ENCODE measurements around the gene VWA3B.
"Not testable (repeated sequence)": the region's sequence is repeated elsewhere in the genome, so short reads cannot be mapped to it uniquely, and the experiment has no call there.

VWA3B gene, protein sequence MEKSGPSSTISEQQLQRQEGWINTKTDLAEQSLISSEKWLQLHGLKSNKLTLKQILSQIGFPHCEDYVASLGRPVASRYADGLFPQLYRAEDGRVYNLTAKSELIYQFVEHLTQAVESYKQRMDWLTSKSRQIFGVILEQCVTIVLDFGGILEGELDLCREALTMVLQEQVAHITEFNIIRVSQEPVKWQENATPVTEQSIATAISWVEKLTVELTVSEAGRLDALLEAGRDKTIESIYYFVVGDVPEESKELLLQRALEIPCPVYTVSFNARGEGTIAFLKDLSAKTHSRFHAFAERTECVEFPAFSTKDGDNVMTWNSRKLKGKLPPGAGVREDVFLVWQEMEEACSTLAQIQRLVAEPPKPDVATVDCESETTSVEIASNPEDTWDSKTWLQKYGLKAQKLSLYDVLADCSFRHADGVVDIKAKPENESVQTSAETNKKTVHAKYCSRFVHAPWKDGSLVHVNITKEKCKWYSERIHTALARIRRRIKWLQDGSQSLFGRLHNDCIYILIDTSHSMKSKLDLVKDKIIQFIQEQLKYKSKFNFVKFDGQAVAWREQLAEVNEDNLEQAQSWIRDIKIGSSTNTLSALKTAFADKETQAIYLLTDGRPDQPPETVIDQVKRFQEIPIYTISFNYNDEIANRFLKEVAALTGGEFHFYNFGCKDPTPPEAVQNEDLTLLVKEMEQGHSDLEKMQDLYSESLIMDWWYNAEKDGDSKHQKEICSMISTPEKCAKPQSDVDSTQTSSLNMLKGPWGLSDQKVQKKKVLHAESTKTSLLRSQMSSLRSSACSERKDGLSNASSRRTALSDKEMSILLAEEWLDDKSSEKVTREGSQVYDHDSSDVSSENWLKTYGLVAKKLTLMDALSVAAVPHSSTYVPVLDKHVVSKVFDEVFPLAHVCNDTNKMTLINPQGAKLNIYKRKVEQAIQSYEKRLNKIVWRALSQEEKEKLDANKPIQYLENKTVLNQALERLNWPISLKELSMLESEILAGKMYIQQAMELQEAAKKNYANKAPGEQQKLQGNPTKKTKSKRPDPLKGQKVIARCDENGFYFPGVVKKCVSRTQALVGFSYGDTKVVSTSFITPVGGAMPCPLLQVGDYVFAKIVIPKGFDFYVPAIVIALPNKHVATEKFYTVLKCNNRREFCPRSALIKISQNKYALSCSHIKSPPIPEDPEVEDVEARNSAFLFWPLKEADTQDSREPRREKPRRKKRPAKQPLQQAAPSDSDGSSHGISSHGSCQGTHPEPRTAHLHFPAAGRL (N-terminal part only)

DNA sequence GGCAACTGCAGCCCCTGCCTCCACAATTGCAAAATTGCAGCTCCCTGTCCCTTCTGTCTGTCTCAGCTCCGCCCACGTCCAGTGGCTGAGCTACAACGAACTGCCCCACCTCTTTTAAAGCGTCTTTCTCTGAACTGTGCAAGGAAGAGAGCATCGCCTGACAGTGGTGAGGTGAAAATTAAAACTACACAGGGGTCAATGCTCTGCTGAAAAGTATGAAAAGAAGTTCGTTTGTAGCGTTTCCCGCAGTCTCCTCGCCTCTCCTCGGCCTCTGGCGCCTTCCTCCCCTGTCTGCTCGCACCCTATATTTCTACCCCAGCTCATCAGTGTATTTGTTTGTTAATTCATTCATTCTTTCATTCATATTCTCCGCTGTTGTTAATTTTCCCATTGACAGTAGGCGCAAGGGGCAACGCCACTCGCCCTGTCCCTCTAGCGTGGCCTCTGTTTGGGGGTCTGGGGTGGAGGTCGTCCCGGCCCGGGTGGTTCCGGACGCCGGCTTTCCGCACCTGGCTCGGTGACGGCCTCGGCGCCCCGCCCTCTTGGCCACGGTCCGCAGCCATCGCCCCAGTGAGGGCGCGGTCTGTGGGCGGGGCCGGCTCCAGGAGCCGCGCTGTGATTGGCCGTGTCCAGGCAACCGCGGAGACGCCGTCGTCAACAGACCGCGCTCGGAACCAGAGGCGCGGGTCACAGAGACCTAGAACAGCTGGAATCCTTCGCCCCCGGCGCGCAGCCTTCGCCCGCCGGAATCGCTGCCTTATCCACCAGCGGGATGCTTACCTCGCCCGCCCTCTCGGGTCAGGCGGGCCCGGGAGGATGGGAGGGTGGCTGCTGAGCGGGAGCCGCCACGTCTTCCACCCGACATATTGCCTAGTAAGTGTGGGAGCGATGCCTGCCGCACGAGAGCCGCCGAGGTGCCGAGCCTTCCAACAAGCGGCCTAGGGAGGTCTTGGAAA is at the start of gene VWA3B:
TSS of gene VWA3B (plus strand) at position 677 of the 956 bp plus-strand sequence. CDS start 5,926 bp downstream, outside the sequence.
- DNase-seq, result peak in 28 of 51 donors; percentile 2 to 60 (median 28)

DNA sequence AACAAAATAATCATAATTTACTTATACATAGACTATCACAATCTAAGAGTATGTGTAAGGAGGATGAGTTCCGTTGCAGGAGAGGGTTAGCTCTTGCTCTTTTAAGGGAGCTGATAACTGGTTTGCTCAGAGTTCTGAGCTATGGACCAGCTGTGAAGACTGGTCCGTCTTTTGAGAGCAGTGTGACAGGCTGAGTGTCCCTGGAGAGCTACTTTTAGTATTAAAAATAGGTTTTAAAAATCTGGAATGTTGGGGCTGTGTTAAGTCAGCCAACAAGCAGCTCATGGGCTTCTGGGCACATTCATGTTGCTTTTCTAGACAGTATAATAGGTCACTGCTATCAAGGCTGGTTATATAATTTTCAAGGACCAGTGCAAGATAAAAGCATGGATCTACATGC is 49.8 kb upstream of the VWA3B start:
- no peak for DNase-seq

DNA sequence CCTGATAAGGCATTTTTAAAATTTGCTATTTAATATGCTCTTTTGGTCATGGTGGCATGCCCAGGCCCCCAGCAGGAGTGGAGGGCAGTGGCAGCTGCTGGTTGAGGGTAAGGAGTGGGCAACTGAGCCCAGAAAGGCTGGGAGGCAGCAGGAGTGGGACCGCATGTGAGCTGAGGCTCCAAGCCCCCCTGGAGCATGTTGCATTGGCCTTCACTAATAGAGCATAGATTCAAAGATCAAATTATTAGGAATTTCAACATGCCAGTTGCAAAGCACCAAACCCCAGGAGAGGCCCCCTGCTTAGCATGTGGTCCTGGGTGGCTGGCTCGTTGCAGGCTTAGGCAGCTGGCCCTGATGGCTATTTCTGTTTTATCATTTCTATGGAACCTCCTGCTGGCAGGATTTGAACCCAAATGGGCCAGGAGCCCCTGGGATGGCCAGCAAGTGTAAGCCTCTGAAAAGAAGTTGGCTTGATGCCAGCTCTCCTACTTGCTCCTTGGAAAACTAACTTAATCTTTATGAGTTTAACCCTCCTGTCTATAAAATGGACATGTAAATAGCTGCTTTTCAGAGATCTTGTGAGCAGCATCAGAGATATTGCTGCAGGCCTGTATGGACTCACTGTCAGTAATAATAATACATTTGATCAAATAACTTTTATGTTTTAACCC is 49.2 kb upstream of the VWA3B start:
- no peak for DNase-seq

DNA sequence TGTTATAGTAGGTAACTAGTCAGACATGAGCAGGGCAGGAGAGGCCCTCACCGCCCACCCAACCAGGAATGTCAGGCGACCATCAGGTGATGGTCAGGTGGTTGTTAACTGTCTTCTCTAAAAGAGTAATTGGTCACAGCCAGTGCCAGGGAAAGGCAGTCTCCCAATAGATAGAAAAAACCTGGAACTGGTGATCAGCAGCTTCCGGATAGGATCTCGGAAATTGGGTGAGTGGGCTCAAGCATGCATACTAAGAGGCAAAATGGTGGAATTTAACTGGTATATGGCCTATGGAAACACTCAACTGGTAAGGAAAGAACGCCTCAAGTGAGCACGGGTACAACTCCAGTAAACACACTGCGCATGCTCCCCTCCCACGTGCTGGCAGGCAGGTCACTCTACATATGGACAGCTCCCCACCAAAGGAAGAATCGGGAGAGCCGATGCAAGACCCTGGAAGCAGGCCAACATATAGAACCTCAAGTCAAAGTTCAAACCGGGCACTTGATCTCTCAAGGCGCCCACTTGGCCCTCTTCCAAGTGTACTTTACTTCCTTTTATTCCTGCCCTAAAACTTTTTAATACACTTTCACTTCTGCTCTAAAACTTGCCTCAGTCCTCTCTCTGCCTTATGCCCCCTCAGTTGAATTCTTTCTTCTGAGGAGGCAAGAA is 47.7 kb upstream of the VWA3B start:
- DNase-seq, result no peak

DNA sequence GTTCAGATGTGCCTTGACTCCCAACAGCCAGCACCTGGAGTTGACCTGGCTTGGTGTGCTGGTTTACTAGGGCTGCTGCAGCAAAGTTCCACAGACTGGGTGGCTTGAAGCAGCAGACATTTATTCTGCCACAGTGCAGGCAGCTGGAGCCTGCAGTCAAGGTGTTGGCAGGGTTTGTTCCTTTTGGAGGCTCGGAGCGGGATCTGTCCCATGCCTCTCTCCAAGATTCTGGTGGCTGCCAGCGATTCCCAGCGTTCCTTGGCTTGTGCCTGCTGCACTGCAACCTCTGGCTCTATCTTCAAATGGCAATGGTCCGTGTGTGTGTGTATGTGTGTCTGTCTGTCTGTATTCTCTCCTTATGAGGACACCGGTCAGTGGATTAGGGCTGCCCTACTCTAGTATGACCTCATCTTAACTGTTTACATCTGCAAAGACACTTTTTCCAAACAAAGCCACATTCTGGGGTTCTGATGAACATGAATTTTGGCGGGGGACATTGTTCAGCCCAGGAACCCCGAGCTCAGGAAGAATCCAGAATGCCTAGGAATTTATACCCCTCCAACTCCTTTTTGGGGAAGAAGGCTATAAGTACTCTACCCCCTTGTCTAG is 46.5 kb upstream of the VWA3B start:
- no peak for DNase-seq

DNA sequence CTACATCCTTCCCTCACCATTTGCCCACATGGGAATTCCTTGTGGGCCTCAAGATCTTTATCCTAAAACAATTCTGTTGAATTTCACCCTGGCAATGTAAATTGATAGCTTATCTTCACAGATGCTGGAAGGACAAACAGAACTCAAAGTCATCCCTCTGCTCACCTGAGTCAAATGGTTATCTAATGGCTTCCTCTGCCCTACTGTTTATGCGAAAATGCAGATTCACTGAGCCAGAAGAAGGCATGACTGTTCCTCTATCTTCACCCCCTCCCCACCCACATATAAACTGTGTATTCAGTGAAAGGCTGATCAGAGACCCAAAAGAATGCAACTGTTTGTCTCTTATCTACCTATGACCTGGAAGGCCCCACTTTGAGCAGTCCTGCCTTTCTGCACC is 43.9 kb upstream of the VWA3B start:
- DNase-seq, result no peak

DNA sequence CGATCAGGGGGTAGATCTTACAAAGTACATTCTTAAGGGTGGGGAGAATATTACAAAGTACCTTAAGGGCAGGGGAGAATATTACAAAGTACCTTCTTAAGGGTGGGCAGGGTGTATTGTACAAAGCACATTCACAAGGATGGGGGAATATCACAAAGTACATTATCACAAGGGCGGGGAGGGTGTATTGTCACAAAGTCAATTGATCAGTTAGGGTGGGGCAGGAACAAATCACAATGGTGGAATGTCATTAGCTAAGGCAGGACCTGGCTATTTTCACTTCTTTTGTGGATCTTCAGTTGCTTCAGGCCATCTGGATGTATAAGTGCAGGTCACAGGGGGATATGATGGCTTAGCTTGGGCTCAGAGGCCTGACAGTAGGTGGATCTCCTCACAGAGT is 42.2 kb upstream of the VWA3B start:
- not testable (repeated sequence) for DNase-seq

DNA sequence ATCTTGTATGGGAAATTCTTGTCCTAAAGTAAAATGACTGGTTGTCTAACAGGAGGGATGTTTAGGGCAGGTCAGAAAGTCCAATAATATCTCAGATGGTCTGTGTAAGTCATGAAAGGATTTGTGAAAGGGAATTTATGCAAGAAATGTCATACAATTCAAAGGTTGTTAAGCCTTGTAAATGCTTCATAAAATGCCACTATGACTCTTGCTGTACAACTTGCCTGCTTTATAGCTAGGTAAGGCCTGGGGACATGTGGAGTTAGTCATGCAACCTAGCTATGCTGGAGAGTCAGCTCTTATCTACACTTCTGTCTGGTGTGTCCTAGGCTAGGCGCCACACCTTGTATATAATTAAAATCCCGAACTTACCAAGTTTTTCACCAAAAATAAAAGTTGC is 36.9 kb upstream of the VWA3B start:
- no peak for DNase-seq

DNA sequence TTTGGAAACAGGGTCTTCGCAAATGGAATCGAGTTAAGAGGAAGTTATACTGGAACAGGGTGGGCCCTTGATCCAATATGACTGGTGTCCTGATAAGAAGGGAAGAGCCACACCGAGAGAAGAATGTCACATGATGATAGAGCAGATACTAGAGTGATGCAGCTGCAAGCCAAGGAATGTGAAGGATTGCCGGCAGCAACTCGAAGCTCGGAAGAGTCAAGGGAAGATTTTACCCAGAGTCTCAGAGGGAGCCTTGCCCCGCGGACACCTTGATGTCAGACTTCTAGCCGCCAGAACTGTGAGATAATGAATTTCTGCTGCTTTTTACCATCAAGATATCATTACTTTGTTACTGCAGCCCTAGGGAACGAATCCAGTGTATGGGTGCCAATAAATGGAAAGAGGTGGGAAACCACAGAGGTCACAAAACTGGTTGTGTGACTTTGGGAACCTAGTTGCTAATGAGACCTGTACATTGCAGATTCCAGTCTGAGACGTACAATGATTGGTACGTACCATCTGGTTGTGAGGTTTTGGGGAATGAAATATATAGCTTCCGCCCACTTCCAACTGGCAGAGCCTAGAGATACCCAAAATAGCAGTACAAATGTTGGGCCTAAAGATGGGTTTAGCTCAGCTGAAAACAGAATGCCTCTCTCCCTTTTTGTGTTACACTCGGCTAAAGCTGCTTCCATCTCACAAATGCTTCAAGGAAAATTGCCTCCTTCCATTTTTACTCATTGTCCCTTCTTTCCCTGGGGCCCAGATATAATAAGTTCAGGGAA is 28.6 kb upstream of the VWA3B start:
- no peak for DNase-seq

DNA sequence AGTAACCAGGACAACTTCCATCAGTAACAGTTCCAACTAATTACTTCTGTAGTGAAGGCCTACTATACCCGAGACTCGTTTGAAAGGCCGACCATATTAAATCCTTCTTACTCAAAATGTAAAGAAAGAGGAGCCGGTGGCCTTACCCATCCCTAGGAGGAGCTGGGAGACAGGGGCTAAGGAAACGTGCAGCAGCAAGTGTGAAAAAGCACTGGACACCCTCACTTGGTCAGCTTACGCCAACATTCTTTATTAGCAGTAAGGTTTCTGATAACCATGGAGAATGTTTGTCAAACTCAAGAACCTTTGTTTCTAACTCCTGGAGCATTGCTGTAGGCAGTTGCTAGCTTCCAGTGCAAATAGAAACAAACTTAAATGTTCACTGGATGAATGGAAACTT is 26.7 kb upstream of the VWA3B start:
- DNase-seq, result no peak

DNA sequence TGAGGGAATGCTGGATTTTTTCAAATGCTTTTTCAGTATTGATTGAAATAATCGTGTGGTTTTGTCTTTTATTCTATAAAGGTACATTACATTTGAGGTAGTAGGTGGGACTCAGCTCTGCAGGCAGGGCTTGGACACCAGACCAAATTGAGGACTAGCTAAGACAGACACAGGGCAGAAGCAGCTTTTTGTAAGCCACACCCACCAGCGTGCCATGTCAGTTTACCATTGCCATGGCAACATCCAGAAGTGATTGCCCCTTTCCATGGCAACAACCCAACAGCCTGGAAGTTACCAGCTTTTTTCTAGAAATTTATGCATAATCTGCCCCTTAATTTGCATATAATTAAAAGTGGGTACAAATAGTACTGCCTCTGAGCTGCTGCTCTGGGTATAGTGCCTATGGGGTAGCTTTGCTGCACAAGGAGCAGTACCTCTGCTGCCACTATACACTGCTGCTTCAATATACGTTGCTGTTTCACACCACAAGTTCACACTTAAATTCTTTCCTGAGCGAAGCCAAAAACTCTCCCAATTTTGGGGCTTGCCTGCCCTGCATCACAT is 23.6 kb upstream of the VWA3B start:
- DNase-seq, result no peak

DNA sequence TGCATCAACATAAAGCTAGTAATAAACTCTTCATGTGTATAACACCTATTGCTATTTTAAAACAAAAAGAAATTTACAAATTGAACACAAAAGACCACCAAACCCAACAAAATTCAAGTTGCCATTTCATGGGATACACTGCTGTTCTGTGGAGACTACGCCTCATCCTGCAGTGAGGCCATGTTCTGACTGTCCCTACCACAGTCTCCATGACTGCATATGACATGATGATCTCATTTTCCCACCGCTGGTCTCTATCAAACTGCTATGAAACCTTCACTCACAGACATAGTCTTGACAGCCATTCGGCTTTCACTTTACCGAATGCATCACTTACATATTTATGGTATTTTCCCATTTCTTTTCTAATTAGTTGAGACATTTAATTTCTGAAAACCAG is 21.2 kb upstream of the VWA3B start:
- no peak for DNase-seq

DNA sequence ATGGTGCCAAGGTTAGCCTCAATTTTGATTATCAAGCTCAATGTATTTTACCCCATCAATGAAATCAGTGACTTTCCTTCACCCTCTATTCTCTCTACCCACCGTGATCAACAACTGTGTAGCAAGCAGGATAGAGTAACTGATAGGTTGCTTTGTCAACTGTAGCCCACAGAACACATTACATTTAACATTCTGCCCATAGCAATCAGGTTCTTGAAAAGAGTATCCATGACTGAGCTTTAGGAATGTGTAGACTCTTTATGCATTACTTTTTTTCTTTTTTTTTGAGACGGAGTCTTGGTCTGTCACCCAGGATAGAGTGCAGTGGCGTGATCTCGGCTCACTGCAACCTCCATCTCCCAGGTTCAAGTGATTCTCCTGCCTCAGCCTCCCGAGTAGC is 19.8 kb upstream of the VWA3B start:
- DNase-seq, result no peak

DNA sequence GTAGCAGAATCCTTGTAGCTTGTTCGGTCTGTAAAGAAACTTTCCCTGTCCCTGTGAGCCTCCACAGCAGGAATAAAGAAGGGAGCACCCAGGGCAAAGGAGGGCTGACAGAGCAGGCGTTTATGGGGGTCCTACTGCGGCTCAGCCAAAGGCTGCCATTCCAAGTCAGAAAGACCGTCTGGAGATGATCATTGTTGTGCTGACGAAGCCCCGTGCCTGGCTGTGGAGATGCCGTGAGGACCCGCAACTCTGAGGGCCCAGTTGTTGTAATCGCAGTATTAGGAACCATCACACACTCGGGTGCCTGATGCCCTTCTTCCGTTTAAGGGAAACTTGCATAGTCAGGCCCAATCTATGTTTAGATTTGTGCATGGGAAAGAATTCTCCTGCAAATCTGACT is 16.9 kb upstream of the VWA3B start:
- DNase-seq, result no peak

DNA sequence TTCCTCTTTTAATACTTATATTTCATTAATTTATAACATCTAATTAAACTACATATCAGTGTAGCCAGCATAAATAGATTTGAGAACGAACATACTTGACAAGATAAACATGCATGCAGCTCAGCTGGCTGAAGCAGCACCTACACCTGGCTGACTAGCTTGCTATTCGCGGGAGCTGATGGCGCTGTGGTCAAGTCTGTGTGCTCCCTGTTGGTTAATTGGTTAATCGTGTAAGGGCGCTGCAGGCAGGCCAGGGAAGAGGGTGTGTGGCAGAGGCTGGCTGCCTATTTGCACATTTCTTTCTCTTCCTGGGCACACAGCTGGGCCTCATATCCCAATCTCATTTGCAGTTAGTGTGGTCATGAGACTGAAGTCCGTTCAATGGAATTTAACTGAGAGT is 14.5 kb upstream of the VWA3B start:
- no peak for DNase-seq

DNA sequence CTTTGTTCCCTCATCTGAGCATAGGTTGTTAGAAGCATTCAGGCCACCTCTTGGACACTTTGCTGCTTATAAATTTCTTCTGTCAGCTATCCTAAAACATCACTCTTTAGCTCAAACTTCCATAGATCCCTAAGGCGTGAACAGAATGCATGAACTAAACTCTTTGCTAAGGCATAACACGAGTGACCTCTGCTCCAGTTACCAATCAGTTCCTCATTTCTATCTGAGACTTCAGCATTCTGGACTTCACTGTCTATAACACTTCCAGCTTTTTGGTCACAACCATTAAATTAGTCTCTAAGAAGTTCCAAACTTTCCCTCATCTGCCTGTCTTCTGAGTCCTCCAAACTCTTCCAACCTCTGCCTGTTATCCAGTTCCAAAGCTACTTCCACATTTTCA is 8.3 kb upstream of the VWA3B start:
- no peak for DNase-seq

DNA sequence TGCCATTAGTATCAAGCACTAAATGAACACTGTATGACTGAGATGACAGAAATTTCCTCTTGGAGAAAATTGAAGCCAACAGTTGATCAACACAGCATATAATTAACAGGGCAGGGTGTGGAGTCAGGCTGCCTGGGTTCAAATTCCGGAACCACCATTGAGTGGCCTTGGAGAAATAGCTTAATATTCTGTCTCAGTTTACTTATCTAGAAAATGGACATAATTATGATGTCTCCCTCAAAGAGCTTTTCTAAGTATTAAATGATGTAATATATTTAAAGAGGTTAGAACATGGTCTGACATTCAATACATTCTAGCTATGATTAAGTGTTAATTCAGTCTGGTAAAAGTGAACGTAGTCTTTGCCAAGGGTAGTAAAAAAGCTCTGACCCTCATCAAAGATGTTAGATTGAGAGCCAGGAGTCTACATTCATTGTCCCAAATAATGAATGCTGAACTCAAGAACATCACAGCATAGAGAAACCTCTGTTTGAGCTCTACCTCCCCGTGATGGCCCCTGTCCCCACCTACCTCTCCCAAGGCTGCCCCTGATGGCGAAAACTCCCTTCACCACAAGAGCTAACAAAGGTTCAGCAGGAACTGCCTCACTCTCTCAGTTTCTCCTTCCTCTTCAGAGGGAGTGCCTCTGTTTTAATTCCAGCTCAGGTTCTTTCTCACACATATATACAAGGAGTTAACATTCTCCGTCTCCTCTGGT is 2.7 kb upstream of the VWA3B start:
- DNase-seq, result no peak

Data from hypothalamus (tissue), 51 donors.